HEK293T (cell line): ENCODE data around the gene STARD9.

Experiments
- CTCF ChIA-PET: fragments of 350-600 bp; formaldehyde crosslinking; extraction: SDS; loops from one replicate; lab custom pipeline; 2021; ENCODE audit warnings: antibody characterized with exemption, inconsistent platforms; lab: Yijun Ruan, JAX
- POLR2A ChIA-PET: fragments of 350-600 bp; formaldehyde crosslinking; extraction: SDS; loops from one replicate; lab custom pipeline; 2020; ENCODE audit warnings: antibody characterized with exemption, inconsistent platforms; lab: Yijun Ruan, JAX
- DNase-seq: peaks from one replicate; pipeline ENCODE4 v3.0.0; 2012; ENCODE audit warnings: mixed read lengths; ENCODE audit errors: extremely low spot score
- ARNT ChIP-seq: fragments of 450-650 bp; IDR thresholded peaks from 2 replicates; pipeline ENCODE4 v1.6.1; 2017; ENCODE audit warnings: mild to moderate bottlenecking
- BHLHE40 ChIP-seq: fragments of 450-650 bp; IDR thresholded peaks from 2 replicates; pipeline ENCODE4 v1.6.1; 2016; ENCODE audit warnings: mild to moderate bottlenecking, moderate library complexity, borderline replicate concordance
- CTBP1 ChIP-seq: fragments of 450-650 bp; IDR thresholded peaks from 2 replicates; pipeline ENCODE4 v1.6.1; 2016; ENCODE audit warnings: borderline replicate concordance
- ELF4 ChIP-seq: fragments of 450-650 bp; IDR thresholded peaks from 2 replicates; pipeline ENCODE4 v1.6.1; 2017; ENCODE audit warnings: antibody characterized with exemption
- FOXA1 ChIP-seq: fragments of 450-650 bp; IDR thresholded peaks from 2 replicates; pipeline ENCODE4 v1.6.1; 2016; ENCODE audit warnings: mild to moderate bottlenecking
- FOXK2 ChIP-seq: fragments of 450-650 bp; IDR thresholded peaks from 2 replicates; pipeline ENCODE4 v1.6.1; 2016; ENCODE audit warnings: mild to moderate bottlenecking
- FOXM1 ChIP-seq: fragments of 450-650 bp; IDR thresholded peaks from 2 replicates; pipeline ENCODE4 v1.6.1; 2017; ENCODE audit warnings: mild to moderate bottlenecking, borderline replicate concordance
- HDGF ChIP-seq: fragments of 450-650 bp; IDR thresholded peaks from 2 replicates; pipeline ENCODE4 v1.6.1; 2017; ENCODE audit warnings: antibody characterized with exemption, borderline replicate concordance
- L3MBTL2 ChIP-seq: fragments of 450-650 bp; conservative IDR thresholded peaks from 2 replicates; pipeline ENCODE4 v1.6.1; 2016; ENCODE audit warnings: mild to moderate bottlenecking
- LEF1 ChIP-seq: fragments of 450-650 bp; IDR thresholded peaks from 2 replicates; pipeline ENCODE4 v1.6.1; 2017; ENCODE audit warnings: mild to moderate bottlenecking, borderline replicate concordance
- NFRKB ChIP-seq: fragments of 450-650 bp; IDR thresholded peaks from 2 replicates; pipeline ENCODE4 v1.6.1; 2016; ENCODE audit warnings: mild to moderate bottlenecking, moderate library complexity
- SP1 ChIP-seq: fragments of 450-650 bp; IDR thresholded peaks from 2 replicates; pipeline ENCODE4 v1.6.1; 2017
- SUZ12 ChIP-seq: fragments of 450-650 bp; IDR thresholded peaks from 2 replicates; pipeline ENCODE4 v1.6.1; 2016; ENCODE audit warnings: mild to moderate bottlenecking
- TARDBP ChIP-seq: fragments of 450-650 bp; IDR thresholded peaks from 2 replicates; pipeline ENCODE4 v1.6.1; 2016
- ZNF384 ChIP-seq: fragments of 450-650 bp; IDR thresholded peaks from 2 replicates; pipeline ENCODE4 v1.6.1; 2016
- TF ChIP-seq, protein P1 (sequence below): fragments of 450-650 bp; IDR thresholded peaks from 2 replicates; pipeline ENCODE4 v1.6.1; 2016

Gene STARD9

GRCh38 chr15:42712584-42712983 lies 137.2 kb downstream of the STARD9 start:
- no peak for TF ChIP-seq L3MBTL2
- TF ChIP-seq FOXA1 = no peak
- no peak for TF ChIP-seq ELF4
- no peak for TF ChIP-seq BHLHE40
- DNase-seq = no peak
- CTCF ChIA-PET = no interaction called here
- POLR2A ChIA-PET = no interaction called here

- TF ChIP-seq BHLHE40 (no peak), FOXK2 (no peak), ARNT (no peak), TARDBP (no peak), FOXA1 (no peak), HDGF (no peak), SP1 (no peak), FOXM1 (no peak), LEF1 (no peak), ZNF384 (no peak), SUZ12 (no peak), NFRKB (no peak), ELF4 (no peak), L3MBTL2 (no peak)
- TF ChIP-seq, protein P1, sequence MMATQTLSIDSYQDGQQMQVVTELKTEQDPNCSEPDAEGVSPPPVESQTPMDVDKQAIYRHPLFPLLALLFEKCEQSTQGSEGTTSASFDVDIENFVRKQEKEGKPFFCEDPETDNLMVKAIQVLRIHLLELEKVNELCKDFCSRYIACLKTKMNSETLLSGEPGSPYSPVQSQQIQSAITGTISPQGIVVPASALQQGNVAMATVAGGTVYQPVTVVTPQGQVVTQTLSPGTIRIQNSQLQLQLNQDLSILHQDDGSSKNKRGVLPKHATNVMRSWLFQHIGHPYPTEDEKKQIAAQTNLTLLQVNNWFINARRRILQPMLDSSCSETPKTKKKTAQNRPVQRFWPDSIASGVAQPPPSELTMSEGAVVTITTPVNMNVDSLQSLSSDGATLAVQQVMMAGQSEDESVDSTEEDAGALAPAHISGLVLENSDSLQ = no peak
- ChIA-PET CTCF (interaction anchor here (0.6 kb wide), 1 partner anchor 210 kb away, joined by 5 read pairs; no protein-coding TSS in a partner anchor), POLR2A (no interaction called here)
- DNase-seq = no peak
Observed at GRCh38 chr15:42716125-42716524, 140.7 kb downstream of the STARD9 start.

DNA sequence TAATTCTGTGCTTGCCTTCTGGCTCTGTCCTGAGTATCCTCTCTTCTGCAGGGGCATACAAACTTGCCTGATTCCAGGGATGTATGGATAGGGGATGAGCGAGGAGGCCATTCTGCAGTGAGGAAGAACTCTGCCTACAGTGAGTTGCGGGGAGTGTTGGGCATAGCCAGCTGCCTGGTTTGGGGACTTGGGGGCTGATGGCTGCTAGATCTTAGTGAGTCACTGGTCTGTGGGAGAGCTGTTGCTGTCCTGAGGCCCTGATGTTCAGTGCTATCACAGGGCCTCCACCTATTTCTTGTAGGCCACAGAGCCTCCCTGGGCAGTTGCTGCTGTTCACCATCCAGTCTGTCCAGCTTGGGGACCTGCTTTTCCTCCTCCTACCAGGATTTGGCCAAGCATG lies 141.2 kb downstream of the STARD9 start:
- DNase-seq = no peak
- CTCF ChIA-PET = interaction anchor here (0.6 kb wide), 1 partner anchor 210 kb away, joined by 5 read pairs; no protein-coding TSS in a partner anchor
- POLR2A ChIA-PET = no interaction called here
- TF ChIP-seq FOXM1 = no peak
- no peak for TF ChIP-seq ELF4
- no peak for TF ChIP-seq SP1
- no peak for TF ChIP-seq FOXK2
- TF ChIP-seq BHLHE40 = no peak
- no peak for TF ChIP-seq HDGF
- no peak for TF ChIP-seq ZNF384
- no peak for TF ChIP-seq L3MBTL2
- TF ChIP-seq LEF1 = no peak

GRCh38 chr15:42719043-42719442 lies 143.6 kb downstream of the STARD9 start:
- CTCF ChIA-PET = interaction anchor here (1.0 kb wide), 1 partner anchor 14 kb away, joined by 3 read pairs; no protein-coding TSS in a partner anchor
- DNase-seq = no peak
- TF ChIP-seq BHLHE40 = no peak
- TF ChIP-seq NFRKB = no peak
- TF ChIP-seq L3MBTL2 = no peak
- no peak for TF ChIP-seq SUZ12
- TF ChIP-seq LEF1 = no peak
- no peak for TF ChIP-seq ELF4
- no peak for TF ChIP-seq FOXM1
- TF ChIP-seq SP1 = no peak
- TF ChIP-seq ZNF384 = no peak
- no peak for TF ChIP-seq HDGF
- no peak for TF ChIP-seq CTBP1
- TF ChIP-seq FOXK2 = no peak
- no peak for TF ChIP-seq ARNT
- TF ChIP-seq TARDBP = no peak
- TF ChIP-seq, protein P1 = no peak
- TF ChIP-seq FOXA1 = no peak
- POLR2A ChIA-PET = no interaction called here

- TF ChIP-seq ARNT (no peak), FOXK2 (no peak), NFRKB (no peak), SUZ12 (no peak), ELF4 (no peak), BHLHE40 (no peak), CTBP1 (no peak), TARDBP (no peak), L3MBTL2 (no peak), ZNF384 (no peak), FOXM1 (no peak), LEF1 (no peak), SP1 (no peak), HDGF (no peak), FOXA1 (no peak)
- TF ChIP-seq, protein P1 = no peak
- ChIA-PET POLR2A (no interaction called here), CTCF (interaction anchor here (1.0 kb wide), 1 partner anchor 13 kb away, joined by 3 read pairs; no protein-coding TSS in a partner anchor)
- no peak for DNase-seq
Observed at GRCh38 chr15:42720071-42720470, 144.7 kb downstream of the STARD9 start.

GRCh38 chr15:42721016-42721415 lies 145.6 kb downstream of the STARD9 start:
- DNase-seq = no peak
- TF ChIP-seq LEF1 (no peak), HDGF (no peak), FOXK2 (no peak), NFRKB (no peak), L3MBTL2 (no peak), TARDBP (no peak), SUZ12 (no peak), ELF4 (no peak), CTBP1 (no peak), FOXM1 (no peak)
- TF ChIP-seq, protein P1 = no peak
- ChIA-PET CTCF (no interaction called here), POLR2A (no interaction called here)
